Left colon (tissue), 2 donors: ENCODE results near the gene YKT6. TPM values are rescaled to one million over a fixed set of nuclear protein-coding genes. Genes with fewer than 3 reads are reported as not detected.
"Not testable (repeated sequence)": the region's sequence is repeated elsewhere in the genome, so short reads cannot be mapped to it uniquely, and the experiment has no call there.

ENCODE experiments used
- ATAC-seq: fragments of 200-7000 bp; cut with Tn5 transposase; one replicate; pipeline ENCODE4 v1.9.1; 2020; ENCODE audit warnings: mild to moderate bottlenecking, moderate library complexity
- DNase-seq, 2 donors: peaks; one replicate each; pipeline ENCODE4 v3.0.0-alpha.2; 2020
- intact Hi-C, 2 donors: fragments of 100-400 bp; cut with DNase I in 1 of 2; cut with micrococcal nuclease in 1 of 2; formaldehyde crosslinking; loops; one replicate each; pipeline versions ENCODE4 v1.11.2 to v1.14.0; 2022; cut with DNase I, micrococcal nuclease
- total RNA-seq, 2 donors: library from RNA; stranded (reverse); fragmentation: NEBNext Ultra II Directional; extraction: Animal tissue kit (Norgen Biotek cat#: 25700); gene quantifications; one replicate each; pipeline ENCODE4 v1.2.1, GENCODE V29; 2021
- donor health status: DM: no; HTN: no; CAD: no.
- donor health status: DM: yes; HTN: yes; CAD: no.

YKT6 gene
- total RNA-seq, 2 donors from 2014 or later: 84.8 to 86.9 TPM

GRCh38 chr7:44188480-44189225 is 12.1 kb upstream of the YKT6 start:
- no peak for ATAC-seq
- DNase-seq: no peak
- intact Hi-C loops: no loop called here

- intact Hi-C loops: no loop called here
- DNase-seq: no peak
- no peak for ATAC-seq
Observed at GRCh38 chr7:44189286-44189992, 11.3 kb upstream of the YKT6 start, which contains the start of gene GCK. Gene GCK, minus strand, starts transcription at chr7:44189439. Its CDS starts 486 bp downstream, at chr7:44188953.

- DNase-seq (no peak), ATAC-seq (no peak)
- intact Hi-C loops: no loop called here
Observed at GRCh38 chr7:44189993-44190872, 10.5 kb upstream of the YKT6 start.

- ATAC-seq: no peak
- intact Hi-C loops: no loop called here
- no peak for DNase-seq
Observed at GRCh38 chr7:44191171-44191570, 9.6 kb upstream of the YKT6 start.

- intact Hi-C loops: no loop called here
- DNase-seq: no peak
- ATAC-seq: no peak
Observed at GRCh38 chr7:44193011-44193802, 7.6 kb upstream of the YKT6 start.

- DNase-seq (no peak), ATAC-seq (no peak)
- intact Hi-C loops: no loop called here
Observed at GRCh38 chr7:44194069-44194468, 6.7 kb upstream of the YKT6 start.

- no peak for DNase-seq
- no peak for ATAC-seq
- intact Hi-C loops: no loop called here
Observed at GRCh38 chr7:44194562-44195145, 6.1 kb upstream of the YKT6 start.

- ATAC-seq: no peak
- intact Hi-C loops: no loop called here
- DNase-seq: no peak
Observed at GRCh38 chr7:44195889-44196288, 4.9 kb upstream of the YKT6 start.

- no peak for DNase-seq
- intact Hi-C loops: no loop called here
- ATAC-seq: no peak
Observed at GRCh38 chr7:44196450-44196872, 4.3 kb upstream of the YKT6 start.

GRCh38 chr7:44197474-44197873 is 3.3 kb upstream of the YKT6 start:
- intact Hi-C loops: no loop called here
- ATAC-seq: no peak

GRCh38 chr7:44200163-44200562 is 615 bp upstream of the YKT6 start:
- ATAC-seq, intact Hi-C loops, DNase-seq: not testable (repeated sequence)

More at GRCh38 chr7:44197474-44197873, 3.3 kb upstream of the YKT6 start:
- DNase-seq: no peak

- intact Hi-C loops: no loop called here
- DNase-seq (no peak), ATAC-seq (no peak)
Observed at GRCh38 chr7:44201813-44202212, 1.0 kb downstream of the YKT6 start.

- intact Hi-C loops: no loop called here
- no peak for ATAC-seq
- no peak for DNase-seq
Observed at GRCh38 chr7:44206008-44206407, 5.2 kb downstream of the YKT6 start.

GRCh38 chr7:44208085-44208484 is 7.3 kb downstream of the YKT6 start:
- DNase-seq (peak in 1 of 2 donors; percentile 2), ATAC-seq (no peak)
- intact Hi-C loops: no loop called here

- intact Hi-C loops: no loop called here
- ATAC-seq: no peak
- peak in 1 of 2 donors; percentile 6 for DNase-seq
Observed at GRCh38 chr7:44210107-44210506, 9.3 kb downstream of the YKT6 start.

GRCh38 chr7:44211126-44211675 is 10.4 kb downstream of the YKT6 start:
- peak in 1 of 2 donors; percentile 11 for DNase-seq
- no peak for ATAC-seq
- intact Hi-C loops: no loop called here

GRCh38 chr7:44212018-44212417 is 11.2 kb downstream of the YKT6 start:
- DNase-seq (peak in 1 of 2 donors; percentile 12), ATAC-seq (no peak)
- intact Hi-C loops: no loop called here
